CD4-positive, alpha-beta T cell treated with Interleukin-10 for 1 hour (primary cell): ENCODE data around the gene ZFP62.
"Not testable (repeated sequence)": the region's sequence is repeated elsewhere in the genome, so short reads cannot be mapped to it uniquely, and the experiment has no call there.

Experiments used
- DNase-seq: peaks from one replicate; pipeline ENCODE4 v3.0.0-alpha.2; 2020

The ZFP62 gene

GRCh38 chr5:180860887-180861822 is at the start of gene ZFP62:
Gene ZFP62, minus strand, starts transcription at chr5:180861276. Its CDS starts 57 bp downstream, at chr5:180861219.
- DNase-seq = peak; percentile 92

DNA sequence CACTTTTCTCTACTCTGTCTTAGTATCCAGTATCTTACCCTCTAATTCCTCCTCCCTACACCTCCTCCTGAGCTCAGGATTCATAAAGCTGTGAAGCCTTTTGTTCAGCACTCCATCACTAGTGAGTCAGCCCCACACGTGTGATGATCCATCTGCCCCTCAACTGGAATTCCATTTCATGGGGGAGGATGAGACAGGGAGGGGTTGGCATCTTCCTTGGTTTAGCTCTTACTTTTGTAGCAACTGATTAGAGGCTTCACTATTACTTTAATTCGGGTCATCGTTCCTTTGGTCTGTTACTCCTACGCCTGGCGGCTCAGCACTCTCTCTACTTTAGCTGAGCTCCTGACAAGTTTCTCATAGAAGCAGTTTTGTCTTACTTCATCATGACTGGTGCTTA is 49.7 kb upstream of the ZFP62 start:
- no peak for DNase-seq

GRCh38 chr5:180910182-180910581 is 49.1 kb upstream of the ZFP62 start:
- DNase-seq = no peak

DNA sequence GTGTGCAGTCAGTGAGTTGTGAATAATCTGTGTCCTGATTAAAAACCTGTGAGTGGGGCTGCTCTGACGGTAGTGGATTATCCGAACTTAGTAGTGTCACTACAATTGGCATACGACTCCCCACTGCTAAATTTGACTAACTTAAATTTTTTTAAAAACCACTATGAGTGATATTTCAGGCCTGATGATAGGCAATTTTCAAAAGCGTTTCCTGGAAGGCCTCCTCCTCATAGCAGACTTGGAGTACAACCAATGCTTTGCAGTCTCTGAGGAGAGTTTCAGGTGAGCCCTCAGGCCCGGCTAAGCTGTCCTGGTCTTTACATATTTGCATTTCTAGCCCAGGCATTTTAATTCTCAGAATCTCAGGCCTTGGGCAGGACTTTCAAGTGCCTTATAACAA is 48.7 kb upstream of the ZFP62 start:
- no peak for DNase-seq

DNA sequence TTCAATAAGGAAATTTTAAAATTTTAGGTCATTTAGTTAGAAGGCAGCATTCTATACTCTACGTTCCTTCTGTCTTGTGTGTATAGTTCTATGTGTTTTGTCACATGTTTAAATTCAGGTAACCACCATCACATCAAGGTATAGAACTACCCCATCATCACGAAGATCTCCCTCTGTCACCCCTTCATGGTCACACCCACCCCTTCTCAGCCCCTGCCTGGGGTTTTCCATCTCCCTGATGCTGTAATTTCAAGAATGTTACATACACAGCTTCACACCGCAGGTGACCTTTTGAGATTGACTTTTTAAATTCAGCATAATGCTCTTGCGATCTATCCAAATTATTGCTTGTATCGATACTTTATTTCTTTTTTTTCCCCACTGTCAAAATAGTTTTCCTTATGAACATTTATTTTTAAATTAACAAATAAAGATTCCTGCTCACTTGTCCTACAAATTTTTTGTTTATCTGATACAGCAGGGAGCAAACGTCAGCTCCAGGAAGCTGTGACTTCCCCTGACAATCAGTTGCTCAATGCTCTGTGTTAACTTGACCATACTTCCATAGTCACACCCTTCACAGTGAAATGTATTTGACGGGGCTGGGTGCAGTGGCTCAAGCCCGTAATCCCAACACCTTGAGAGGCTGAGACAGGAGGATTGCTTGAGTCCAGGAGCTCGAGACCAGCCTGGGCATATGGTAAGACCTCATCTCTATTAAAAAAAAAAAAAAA is 48.1 kb upstream of the ZFP62 start:
- DNase-seq = no peak

GRCh38 chr5:180908400-180908799 is 47.3 kb upstream of the ZFP62 start:
- DNase-seq = no peak

- no peak for DNase-seq
Observed at GRCh38 chr5:180901319-180902009, 40.4 kb upstream of the ZFP62 start.

GRCh38 chr5:180900178-180900577 is 39.1 kb upstream of the ZFP62 start:
- no peak for DNase-seq

- DNase-seq = no peak
Observed at GRCh38 chr5:180898621-180899246, 37.7 kb upstream of the ZFP62 start, which contains the start of gene BTNL8. Gene BTNL8, plus strand, starts transcription at chr5:180899159. Its CDS starts 152 bp downstream, at chr5:180899311.

- not testable (repeated sequence) for DNase-seq
Observed at GRCh38 chr5:180895330-180895729, 34.3 kb upstream of the ZFP62 start.

GRCh38 chr5:180889381-180889780 is 28.3 kb upstream of the ZFP62 start:
- DNase-seq = no peak

DNA sequence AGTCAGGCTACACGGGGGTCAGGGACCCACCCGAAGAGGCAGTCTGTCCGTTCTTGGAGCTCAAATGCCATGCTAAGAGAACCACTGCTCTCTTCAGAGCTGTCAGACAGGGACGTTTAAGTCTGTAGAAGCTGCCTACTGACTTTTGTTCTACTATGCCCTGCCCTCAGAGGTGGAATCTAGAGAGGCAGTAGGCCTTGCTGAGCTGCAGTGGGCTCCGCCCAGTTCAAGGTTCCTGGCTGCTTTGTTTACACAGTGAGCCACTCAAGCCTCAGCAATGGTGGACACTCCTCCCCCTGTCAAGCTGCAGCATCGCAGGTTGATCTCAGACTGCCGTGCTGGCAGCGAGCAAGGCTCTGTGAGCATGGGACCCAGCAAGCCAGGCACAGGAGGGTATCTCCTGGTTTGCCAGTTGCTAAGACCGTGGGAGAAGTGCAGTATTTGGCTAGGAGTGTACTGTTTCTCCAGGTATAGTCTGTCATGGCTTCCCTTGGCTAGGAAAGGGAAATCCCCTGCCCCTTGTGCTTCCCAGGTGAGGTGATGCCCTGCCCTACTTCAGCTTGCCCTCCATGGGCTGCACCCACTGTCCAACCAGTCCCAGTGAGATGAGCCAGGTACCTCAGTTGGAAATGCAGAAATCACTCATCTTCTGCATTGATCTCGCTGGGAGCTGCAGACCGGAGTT is 24.9 kb upstream of the ZFP62 start:
- DNase-seq = not testable (repeated sequence)

- DNase-seq = no peak
Observed at GRCh38 chr5:180875860-180876426, 14.9 kb upstream of the ZFP62 start.

DNA sequence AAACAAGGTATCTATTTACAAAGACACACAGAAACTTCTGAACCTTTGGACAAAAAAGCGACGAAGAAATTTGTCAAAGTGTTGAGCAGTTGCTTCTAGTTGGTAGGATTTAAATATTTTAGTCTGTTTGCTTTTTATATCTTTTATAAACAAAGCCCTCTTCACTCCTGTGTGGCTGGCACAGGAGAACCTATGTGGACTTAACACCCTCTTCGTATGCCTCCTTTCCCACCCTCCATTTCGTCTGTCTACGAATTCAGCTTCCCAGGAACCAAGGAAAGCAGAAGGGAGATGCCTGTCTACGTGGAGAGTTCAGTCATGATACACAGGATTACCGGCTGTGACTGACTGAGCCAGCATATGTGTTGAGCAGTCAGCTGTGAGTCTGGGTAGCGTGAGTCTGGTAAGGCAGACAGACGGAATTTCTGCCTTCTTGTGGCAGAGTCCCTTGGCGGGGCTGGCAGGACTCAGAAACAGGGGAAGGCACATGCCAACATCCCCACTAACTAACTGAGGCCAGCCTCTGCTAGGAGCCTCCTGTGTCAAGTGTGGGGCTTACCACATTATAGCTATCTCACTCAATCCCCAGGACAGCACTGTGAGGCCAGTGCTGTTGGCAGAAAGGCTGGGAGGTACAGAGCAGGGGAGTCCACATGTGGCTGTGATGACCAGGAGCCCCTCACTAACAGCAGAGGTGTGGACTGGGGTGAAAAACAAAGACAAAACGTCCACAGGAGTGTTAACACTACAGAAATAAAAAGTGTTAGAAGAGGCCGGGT is 13.9 kb upstream of the ZFP62 start:
- no peak for DNase-seq

GRCh38 chr5:180873615-180874520 is 12.8 kb upstream of the ZFP62 start:
- DNase-seq = peak; percentile 33

- DNase-seq = no peak
Observed at GRCh38 chr5:180872419-180872818, 11.3 kb upstream of the ZFP62 start.

GRCh38 chr5:180870276-180871068 is 9.4 kb upstream of the ZFP62 start:
- DNase-seq = no peak

- DNase-seq = no peak
Observed at GRCh38 chr5:180869587-180869986, 8.5 kb upstream of the ZFP62 start.

DNA sequence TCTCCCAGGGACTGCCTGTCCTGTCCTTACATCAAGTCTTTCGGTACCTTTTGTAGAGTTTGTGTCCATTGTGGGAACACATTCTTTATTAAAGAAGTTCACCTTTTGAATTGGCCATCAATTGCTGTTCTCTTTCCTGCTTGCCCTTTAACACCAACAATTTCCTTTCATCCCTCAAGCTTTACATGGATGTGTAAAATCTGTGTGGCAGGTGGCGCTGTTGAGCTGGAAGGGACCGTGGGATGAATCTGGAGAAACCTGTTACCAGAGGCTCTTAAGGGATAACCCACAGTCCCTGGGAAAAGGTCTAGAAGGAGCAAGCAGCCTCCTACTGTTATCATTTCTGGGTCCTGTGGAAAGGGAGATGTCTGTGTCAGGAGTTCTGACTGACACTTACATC is 7.9 kb upstream of the ZFP62 start:
- peak; percentile 63 for DNase-seq
